ENCODE measurements around the gene YY1.

GRCh38 chr14:100325958-100326357 lies 87.0 kb downstream of the YY1 start:
- TF ChIP-seq CTCF (IDR thresholded peaks at IDR 0.05) = no peak
- no peak for TF ChIP-seq POLR2A (IDR thresholded peaks at IDR 0.05)

Data from upper lobe of left lung (tissue), 4 donors.